Measurements from ENCODE around the gene PRR36. TPM values are rescaled to one million over a fixed set of nuclear protein-coding genes. Genes with fewer than 3 reads are reported as not detected.
A peak's percentile ranks its signal among the peaks of the same experiment; 100 is the strongest.
"Not testable (repeated sequence)": the region's sequence is repeated elsewhere in the genome, so short reads cannot be mapped to it uniquely, and the experiment has no call there.

Gene PRR36
- total RNA-seq, 1 experiment from 2014 or later: 3.3 TPM

GRCh38 chr19:7919610-7920518 lies 45.7 kb upstream of the PRR36 start, which contains the start of gene SNAPC2:
TSS of gene SNAPC2 (plus strand) at chr19:7920338. CDS start at chr19:7920367, 29 bp downstream.
- no peaks in the 10 kb centered on the region for H3K9me3 ChIP-seq (ENCODE audit: low read depth, low read length, poor library complexity, severe bottlenecking)
- H3K27ac ChIP-seq (ENCODE audit: low read depth, low read length, poor library complexity, severe bottlenecking): peak within 1 kb of the TSS; percentile 72
- H3K27me3 ChIP-seq (replicated peaks; ENCODE audit: insufficient read depth, low read depth, low read length, poor library complexity): peaks cover 12% of the 10 kb centered on the region
- H3K4me1 ChIP-seq (ENCODE audit: insufficient read depth, low read length, poor library complexity, severe bottlenecking): peaks cover 55% of the 10 kb centered on the region
- BruUV-seq (replicated peaks): TSS peak; percentile 30
- CTCF ChIA-PET: interaction anchor here (0.6 to 2.5 kb wide), 8 partner anchors 9 to 660 kb away, joined by 3 to 12 read pairs (median 4); partner anchors contain the start of genes MAP2K7 and TIMM44
- TF ChIP-seq EZH2 (IDR thresholded peaks at IDR 0.05; ENCODE audit: borderline replicate concordance, low read depth, low read length, poor library complexity, severe bottlenecking) (no peak), CTCF (conservative IDR thresholded peaks at IDR 0.05; ENCODE audit: low read depth, low read length) (no peak)
- DNase-seq (ENCODE audit: low spot score): peak; percentile 97
- POLR2A ChIA-PET (ENCODE audit: low non-redundant PET): interaction anchor here (0.5 to 0.8 kb wide), 7 partner anchors 23 to 1899 kb away, joined by 4 to 11 read pairs (median 8); partner anchors contain the start of genes FBXL12 and TIMM44
- peaks cover 15% of the 10 kb centered on the region for H3K36me3 ChIP-seq (ENCODE audit: insufficient read depth, low read length, poor library complexity, severe bottlenecking)
- intact Hi-C loops (cut with micrococcal nuclease; ENCODE audit: unreplicated experiment): loop anchor here (5.0 kb wide), 1 partner anchor 48 kb away; the partner anchor contains the start of gene PRR36
- peak within 1 kb of the TSS; percentile 71 for H3K4me3 ChIP-seq (ENCODE audit: low read depth, low read length, poor library complexity, severe bottlenecking)

GRCh38 chr19:7918615-7919421 lies 44.6 kb upstream of the PRR36 start:
- peaks cover 45% of the 10 kb centered on the region for H3K4me1 ChIP-seq (ENCODE audit: insufficient read depth, low read length, poor library complexity, severe bottlenecking)
- intact Hi-C loops (cut with micrococcal nuclease; ENCODE audit: unreplicated experiment): no loop called here
- no TSS peak for BruUV-seq (replicated peaks)
- H3K9me3 ChIP-seq (ENCODE audit: low read depth, low read length, poor library complexity, severe bottlenecking): no peaks in the 10 kb centered on the region
- no peak overlapping the region for H3K4me3 ChIP-seq (ENCODE audit: low read depth, low read length, poor library complexity, severe bottlenecking)
- DNase-seq (ENCODE audit: low spot score): no peak
- TF ChIP-seq CTCF (conservative IDR thresholded peaks at IDR 0.05; ENCODE audit: low read depth, low read length): no peak
- TF ChIP-seq EZH2 (IDR thresholded peaks at IDR 0.05; ENCODE audit: borderline replicate concordance, low read depth, low read length, poor library complexity, severe bottlenecking): no peak
- POLR2A ChIA-PET (ENCODE audit: low non-redundant PET): no interaction called here
- H3K27me3 ChIP-seq (replicated peaks; ENCODE audit: insufficient read depth, low read depth, low read length, poor library complexity): peaks cover 12% of the 10 kb centered on the region
- H3K36me3 ChIP-seq (ENCODE audit: insufficient read depth, low read length, poor library complexity, severe bottlenecking): peaks cover 15% of the 10 kb centered on the region
- CTCF ChIA-PET: no interaction called here
- H3K27ac ChIP-seq (ENCODE audit: low read depth, low read length, poor library complexity, severe bottlenecking): no peak overlapping the region

- BruUV-seq (replicated peaks); DNase-seq (ENCODE audit: low spot score); POLR2A ChIA-PET (ENCODE audit: low non-redundant PET); intact Hi-C loops (cut with micrococcal nuclease; ENCODE audit: unreplicated experiment); H3K9me3 ChIP-seq (ENCODE audit: low read depth, low read length, poor library complexity, severe bottlenecking): not testable (repeated sequence)
- Histone ChIP-seq H3K36me3 (ENCODE audit: insufficient read depth, low read length, poor library complexity, severe bottlenecking) (peaks cover 13% of the 10 kb centered on the region), H3K27me3 (replicated peaks; ENCODE audit: insufficient read depth, low read depth, low read length, poor library complexity) (peaks cover 12% of the 10 kb centered on the region), H3K4me3 (ENCODE audit: low read depth, low read length, poor library complexity, severe bottlenecking) (peak overlapping the region; percentile 51), H3K4me1 (ENCODE audit: insufficient read depth, low read length, poor library complexity, severe bottlenecking) (peaks cover 38% of the 10 kb centered on the region), H3K27ac (ENCODE audit: low read depth, low read length, poor library complexity, severe bottlenecking) (peak overlapping the region; percentile 56)
- CTCF ChIA-PET: interaction anchor here (0.9 to 1.0 kb wide), 2 partner anchors 10 to 49 kb away, joined by 3 to 5 read pairs; no protein-coding TSS in a partner anchor
Observed at GRCh38 chr19:7918062-7918614, 43.9 kb upstream of the PRR36 start.

Measured in A673 (cell line).